Activated naive CD4-positive, alpha-beta T cell treated with anti-CD3 and anti-CD28 coated beads, Interleukin-2, amount 10 ng/mL, durations not matched to agents 7 days and 5 days (primary cell): ENCODE results near the gene FHIT.
A peak's percentile ranks its signal among the peaks of the same experiment; 100 is the strongest.

ENCODE experiments used
- CTCF ChIA-PET: fragments of 350-600 bp; sonication (Branson Sonifier 250); formaldehyde crosslinking; loops from one replicate; lab custom pipeline; 2021; ENCODE audit warnings: antibody characterized with exemption; lab: Charles Lee
- DNase-seq: peaks from one replicate; pipeline ENCODE4 v3.0.0-alpha.2; 2020
- H3K27ac Mint-ChIP-seq: one replicate; pipeline ENCODE4 v1.8.0; 2021; ENCODE audit warnings: mild to moderate bottlenecking, moderate library complexity, mixed read lengths
- H3K27me3 Mint-ChIP-seq: one replicate; pipeline ENCODE4 v1.8.0; 2021; ENCODE audit warnings: mild to moderate bottlenecking, mixed read lengths
- H3K36me3 Mint-ChIP-seq: one replicate; pipeline ENCODE4 v1.8.0; 2021; ENCODE audit warnings: mixed read lengths
- H3K4me1 Mint-ChIP-seq: one replicate; pipeline ENCODE4 v1.8.0; 2021; ENCODE audit warnings: mixed read lengths
- H3K4me3 Mint-ChIP-seq: one replicate; pipeline ENCODE4 v1.8.0; 2021; ENCODE audit warnings: mild to moderate bottlenecking, moderate library complexity, mixed read lengths
- H3K9me3 Mint-ChIP-seq: one replicate; pipeline ENCODE4 v1.8.0; 2021; ENCODE audit warnings: mixed read lengths

Gene FHIT

DNA sequence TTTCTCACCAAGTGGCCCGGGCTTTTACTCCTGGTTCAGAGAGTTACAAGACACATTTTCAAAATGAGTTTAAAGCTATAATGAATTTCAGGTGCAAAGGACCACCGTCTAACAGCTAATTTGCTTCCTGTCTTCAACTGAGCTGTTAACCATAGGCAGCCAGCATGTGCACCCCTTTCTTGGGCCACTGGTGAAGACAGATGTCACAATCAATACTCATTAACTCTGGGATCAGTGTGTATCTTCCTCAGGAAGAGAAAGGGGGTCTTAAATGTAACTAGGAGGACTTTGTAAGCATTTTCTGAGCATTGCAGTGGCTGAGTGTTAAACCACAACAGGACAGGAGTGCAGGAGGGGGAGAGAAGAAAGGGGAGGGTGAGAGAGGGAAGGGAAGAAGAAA lies 1450.8 kb downstream of the FHIT start:
- no peak overlapping the region for H3K4me3 Mint-ChIP-seq
- H3K36me3 Mint-ChIP-seq, result peaks cover 39% of the 10 kb centered on the region
- CTCF ChIA-PET, result no interaction called here
- no peaks in the 10 kb centered on the region for H3K27me3 Mint-ChIP-seq
- no peaks in the 10 kb centered on the region for H3K9me3 Mint-ChIP-seq
- no peak overlapping the region for H3K27ac Mint-ChIP-seq
- no peak for DNase-seq
- peaks cover 3% of the 10 kb centered on the region for H3K4me1 Mint-ChIP-seq

DNA sequence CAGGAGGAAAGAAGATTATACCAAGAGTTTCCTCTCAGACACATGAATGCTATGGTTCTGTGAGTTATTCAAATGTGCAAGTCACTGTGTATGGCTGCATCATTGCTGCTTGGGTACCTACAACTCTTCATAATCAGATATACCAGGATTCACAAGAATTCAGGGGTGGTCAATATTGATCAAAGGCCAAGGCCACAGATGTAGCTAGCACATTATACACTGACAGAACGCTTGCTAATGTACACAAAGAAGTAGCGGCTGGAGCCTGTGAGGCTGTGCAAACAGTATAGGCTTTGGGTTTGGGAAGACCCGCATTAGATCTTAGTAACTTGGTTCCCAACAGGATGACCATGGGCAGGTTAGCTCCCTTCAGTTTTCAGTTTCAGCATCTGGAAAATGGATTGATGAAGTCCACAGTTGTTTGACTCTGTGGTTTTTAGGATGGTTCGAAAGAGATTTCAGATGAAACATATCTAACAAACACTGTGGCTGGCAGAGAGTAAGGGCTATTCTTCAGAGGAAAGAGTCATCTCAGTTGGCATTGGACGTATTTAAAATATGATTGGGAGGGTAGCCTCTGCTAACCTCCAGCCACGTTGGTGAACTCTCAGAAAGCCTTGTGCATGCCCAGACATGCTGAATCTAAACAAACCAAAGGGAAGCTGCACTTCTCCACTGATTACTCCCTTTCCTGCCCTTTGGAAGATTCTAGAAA lies 1452.7 kb downstream of the FHIT start:
- CTCF ChIA-PET, result no interaction called here
- H3K36me3 Mint-ChIP-seq, result peaks cover 52% of the 10 kb centered on the region
- H3K9me3 Mint-ChIP-seq, result peaks cover 3% of the 10 kb centered on the region
- peaks cover 3% of the 10 kb centered on the region for H3K4me1 Mint-ChIP-seq
- H3K27me3 Mint-ChIP-seq, result no peaks in the 10 kb centered on the region
- DNase-seq, result no peak
- no peak overlapping the region for H3K4me3 Mint-ChIP-seq
- no peak overlapping the region for H3K27ac Mint-ChIP-seq

DNA sequence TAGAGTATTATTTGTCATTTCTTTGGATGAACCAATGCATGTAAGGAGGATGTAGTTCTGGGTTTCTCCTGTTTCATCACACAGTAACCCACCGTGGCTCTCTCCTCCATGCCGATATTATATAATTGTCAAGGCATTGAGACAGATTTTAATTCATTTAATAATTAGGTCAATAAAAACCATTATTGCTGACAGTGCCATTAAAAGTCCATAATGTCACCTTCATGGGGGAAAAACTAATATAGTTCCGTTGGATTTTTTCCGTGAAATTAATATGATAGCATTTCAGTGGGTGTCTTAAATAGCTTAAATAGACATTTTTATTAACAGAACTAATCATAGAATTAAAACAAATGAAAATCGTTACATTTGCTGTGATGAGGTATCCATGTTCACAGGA lies 1453.7 kb downstream of the FHIT start:
- Mint-ChIP-seq H3K27ac (no peak overlapping the region), H3K4me3 (no peak overlapping the region), H3K27me3 (no peaks in the 10 kb centered on the region), H3K36me3 (peaks cover 55% of the 10 kb centered on the region), H3K4me1 (peaks cover 3% of the 10 kb centered on the region), H3K9me3 (peaks cover 3% of the 10 kb centered on the region)
- CTCF ChIA-PET, result no interaction called here
- no peak for DNase-seq

DNA sequence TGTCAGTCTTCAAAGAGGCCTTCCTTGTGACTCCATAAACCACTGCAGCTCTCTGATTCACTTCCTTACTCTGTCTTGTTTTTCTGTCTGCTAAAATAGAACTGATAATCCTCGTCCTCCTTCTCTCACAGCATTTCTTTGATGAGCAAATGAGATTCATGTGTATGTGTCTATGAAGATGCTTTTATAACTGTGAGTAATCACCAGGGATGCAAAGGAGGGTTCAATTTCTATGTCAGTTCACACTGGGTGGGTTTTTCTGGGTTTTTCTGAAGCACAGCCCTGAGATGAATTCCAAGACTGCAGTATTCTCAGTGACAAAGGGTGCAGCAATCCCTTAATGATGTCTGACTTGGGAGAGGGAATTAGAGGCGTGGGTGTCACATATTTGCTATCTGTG lies 1454.8 kb downstream of the FHIT start:
- H3K9me3 Mint-ChIP-seq, result peaks cover 3% of the 10 kb centered on the region
- H3K27ac Mint-ChIP-seq, result no peak overlapping the region
- CTCF ChIA-PET, result no interaction called here
- no peak for DNase-seq
- no peaks in the 10 kb centered on the region for H3K27me3 Mint-ChIP-seq
- peaks cover 49% of the 10 kb centered on the region for H3K36me3 Mint-ChIP-seq
- H3K4me1 Mint-ChIP-seq, result peaks cover 5% of the 10 kb centered on the region
- H3K4me3 Mint-ChIP-seq, result no peak overlapping the region

DNA sequence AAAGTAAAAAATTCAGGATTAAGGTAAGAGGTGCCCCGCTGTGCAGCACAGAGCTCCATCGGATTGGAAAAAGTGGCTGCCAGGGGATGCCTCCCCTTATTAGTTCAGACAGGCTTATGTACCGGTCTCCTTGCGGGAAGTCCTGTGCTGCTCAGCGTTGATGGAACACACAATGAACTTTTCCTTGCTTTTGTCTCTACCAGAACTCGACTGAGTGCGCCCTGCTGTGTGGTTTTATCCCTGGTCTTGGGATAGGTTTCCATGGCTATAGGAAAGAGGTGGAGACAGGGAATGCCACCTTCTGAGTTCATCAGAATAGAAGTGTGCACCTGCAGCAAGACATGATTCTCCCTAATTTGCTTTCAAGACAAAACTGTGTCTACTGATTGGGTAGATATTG lies 1455.5 kb downstream of the FHIT start:
- peaks cover 3% of the 10 kb centered on the region for H3K9me3 Mint-ChIP-seq

DNA sequence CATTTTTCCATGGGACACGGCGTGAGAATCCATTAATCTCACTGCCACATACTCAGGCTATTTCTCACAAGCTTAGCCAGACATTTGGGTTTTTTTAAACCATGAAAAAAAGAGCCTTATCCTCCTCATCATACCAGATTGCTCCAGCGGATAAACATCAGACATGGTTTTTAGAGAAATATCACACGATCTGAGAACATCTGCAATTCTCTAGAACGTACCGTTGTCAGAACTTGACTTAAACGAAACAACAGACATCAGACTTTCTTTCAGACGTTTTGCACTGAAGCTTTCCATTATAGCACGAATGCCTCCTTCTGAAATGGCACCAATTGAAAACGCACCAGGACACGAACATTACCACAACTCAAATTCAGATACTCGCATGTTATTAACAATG lies 1457.3 kb downstream of the FHIT start:
- Mint-ChIP-seq H3K36me3 (peaks cover 40% of the 10 kb centered on the region), H3K9me3 (peaks cover 3% of the 10 kb centered on the region), H3K27me3 (no peaks in the 10 kb centered on the region), H3K4me3 (no peak overlapping the region), H3K4me1 (peaks cover 21% of the 10 kb centered on the region), H3K27ac (no peak overlapping the region)
- CTCF ChIA-PET, result no interaction called here
- DNase-seq, result no peak

More for the DNA sequence above, 1455.5 kb downstream of the FHIT start:
- CTCF ChIA-PET, result no interaction called here
- Mint-ChIP-seq H3K27me3 (no peaks in the 10 kb centered on the region), H3K4me3 (no peak overlapping the region), H3K27ac (no peak overlapping the region), H3K36me3 (peaks cover 49% of the 10 kb centered on the region), H3K4me1 (peaks cover 11% of the 10 kb centered on the region)
- no peak for DNase-seq

DNA sequence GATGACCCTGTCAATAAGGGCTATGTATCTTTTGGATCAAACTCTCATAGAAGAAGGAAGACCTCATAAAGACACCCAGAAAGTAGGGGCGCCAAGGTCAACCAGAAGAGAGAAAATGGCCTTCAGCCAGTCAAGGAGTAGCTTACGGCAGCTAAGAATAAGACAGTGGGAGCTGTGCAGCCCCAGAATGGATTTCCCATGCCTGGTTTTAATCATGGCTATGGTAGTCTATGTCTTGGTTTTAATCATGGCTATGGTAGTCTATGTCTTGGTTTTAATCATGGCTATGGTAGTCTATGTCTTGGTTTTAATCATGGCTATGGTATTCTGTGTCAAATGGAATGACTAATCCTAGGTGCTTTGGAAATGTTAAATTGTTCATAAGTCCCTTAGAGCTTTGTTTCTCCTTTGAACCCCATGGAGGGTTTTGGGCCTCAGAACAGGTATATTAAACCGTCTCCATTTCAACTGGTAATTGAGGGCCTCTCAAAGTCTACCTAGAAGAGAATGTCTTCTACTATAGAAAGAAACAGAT lies 1459.4 kb downstream of the FHIT start:
- H3K4me1 Mint-ChIP-seq, result peaks cover 31% of the 10 kb centered on the region
- no peaks in the 10 kb centered on the region for H3K27me3 Mint-ChIP-seq
- CTCF ChIA-PET, result no interaction called here
- H3K36me3 Mint-ChIP-seq, result peaks cover 46% of the 10 kb centered on the region
- no peak for DNase-seq
- no peak overlapping the region for H3K27ac Mint-ChIP-seq
- H3K4me3 Mint-ChIP-seq, result no peak overlapping the region
- H3K9me3 Mint-ChIP-seq, result peaks cover 5% of the 10 kb centered on the region

DNA sequence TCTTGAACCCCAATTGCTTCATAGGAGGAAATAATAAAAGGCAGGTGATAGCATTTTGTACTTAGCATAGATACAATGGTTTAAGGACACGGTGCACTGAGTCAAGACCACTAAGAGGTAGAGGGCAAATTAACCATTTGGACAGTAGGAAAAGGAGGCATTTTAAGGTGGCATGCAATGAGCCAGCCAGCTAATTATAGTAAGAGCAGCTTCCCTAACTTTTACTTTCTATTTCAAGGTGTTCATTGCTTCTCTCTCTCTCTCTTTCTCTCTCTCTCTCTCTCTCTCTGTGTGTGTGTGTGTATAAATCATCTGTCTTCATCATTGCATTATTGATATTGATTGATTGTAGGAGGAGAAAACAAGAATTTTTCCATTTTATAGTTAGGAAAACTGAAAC lies 1461.0 kb downstream of the FHIT start:
- DNase-seq, result no peak
- Mint-ChIP-seq H3K27ac (peak overlapping the region; percentile 47), H3K27me3 (no peaks in the 10 kb centered on the region), H3K4me1 (peaks cover 33% of the 10 kb centered on the region), H3K36me3 (peaks cover 56% of the 10 kb centered on the region), H3K9me3 (peaks cover 10% of the 10 kb centered on the region), H3K4me3 (peak overlapping the region; percentile 0)
- CTCF ChIA-PET, result interaction anchor here (0.7 to 1.2 kb wide), 2 partner anchors 20 to 95 kb away, joined by 3 read pairs; no protein-coding TSS in a partner anchor

DNA sequence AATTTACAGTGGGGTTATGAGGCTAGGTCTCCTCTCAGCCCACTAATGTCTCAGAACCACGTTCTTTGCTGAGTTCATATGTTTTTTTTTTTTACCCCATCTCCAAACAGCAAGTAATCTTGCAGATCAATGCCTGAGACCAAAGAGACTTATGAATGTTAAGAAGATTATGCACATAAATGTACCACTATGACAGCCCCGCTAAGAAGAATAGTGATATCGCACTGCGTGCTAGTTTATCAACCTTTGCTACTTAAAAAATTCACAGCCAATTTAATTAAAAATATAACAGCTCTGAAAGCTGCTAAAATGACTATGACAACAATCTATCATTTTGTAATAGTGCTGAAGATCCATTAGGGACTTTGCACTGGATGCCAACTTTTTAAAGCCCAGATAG lies 1462.5 kb downstream of the FHIT start:
- peaks cover 46% of the 10 kb centered on the region for H3K4me1 Mint-ChIP-seq
- peaks cover 7% of the 10 kb centered on the region for H3K9me3 Mint-ChIP-seq
- H3K36me3 Mint-ChIP-seq, result peaks cover 58% of the 10 kb centered on the region
- DNase-seq, result no peak
- CTCF ChIA-PET, result no interaction called here
- H3K27me3 Mint-ChIP-seq, result no peaks in the 10 kb centered on the region
- no peak overlapping the region for H3K4me3 Mint-ChIP-seq
- H3K27ac Mint-ChIP-seq, result no peak overlapping the region

DNA sequence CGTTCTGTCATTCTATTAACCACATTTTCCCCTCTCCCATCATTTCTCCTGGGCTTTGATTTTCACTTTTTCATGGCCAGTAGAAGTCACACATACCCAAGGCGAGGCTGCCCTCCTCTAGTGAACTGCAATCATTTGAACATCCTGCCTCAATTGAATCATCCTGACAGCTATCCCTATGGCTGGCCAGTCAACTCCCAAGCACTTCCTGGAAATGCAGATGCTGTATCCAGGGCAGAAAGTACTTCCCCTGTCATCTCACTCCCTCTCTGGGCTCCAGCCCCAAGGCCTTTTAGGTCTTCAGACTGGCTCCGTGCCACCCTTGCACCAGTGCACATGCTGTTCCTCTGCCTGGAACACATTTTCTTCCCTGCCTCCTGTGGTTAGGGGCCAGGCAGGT lies 1463.1 kb downstream of the FHIT start:
- no peak for DNase-seq
- Mint-ChIP-seq H3K9me3 (peaks cover 7% of the 10 kb centered on the region), H3K27me3 (no peaks in the 10 kb centered on the region), H3K4me1 (peaks cover 52% of the 10 kb centered on the region), H3K36me3 (peaks cover 57% of the 10 kb centered on the region), H3K4me3 (no peak overlapping the region), H3K27ac (peak overlapping the region; percentile 63)
- CTCF ChIA-PET, result no interaction called here

DNA sequence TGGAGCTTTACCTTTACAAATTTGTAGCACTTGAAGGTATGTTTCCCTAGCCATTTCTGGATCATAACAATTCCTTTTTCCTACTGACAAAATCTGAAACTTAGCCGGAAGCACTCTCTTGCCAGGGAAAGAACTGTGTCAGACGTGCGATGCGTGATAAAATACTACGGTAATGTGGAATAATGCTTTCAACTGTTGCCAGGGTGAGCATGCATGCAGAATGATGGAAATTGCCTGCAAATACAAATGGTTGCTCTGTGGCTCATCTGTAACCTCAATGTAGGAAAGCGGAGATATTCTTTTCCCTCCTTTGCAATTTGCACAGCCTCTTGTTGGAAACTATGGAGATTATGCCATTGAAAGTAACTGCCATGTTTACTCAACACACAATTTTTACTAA lies 1464.9 kb downstream of the FHIT start:
- no peaks in the 10 kb centered on the region for H3K27me3 Mint-ChIP-seq

DNA sequence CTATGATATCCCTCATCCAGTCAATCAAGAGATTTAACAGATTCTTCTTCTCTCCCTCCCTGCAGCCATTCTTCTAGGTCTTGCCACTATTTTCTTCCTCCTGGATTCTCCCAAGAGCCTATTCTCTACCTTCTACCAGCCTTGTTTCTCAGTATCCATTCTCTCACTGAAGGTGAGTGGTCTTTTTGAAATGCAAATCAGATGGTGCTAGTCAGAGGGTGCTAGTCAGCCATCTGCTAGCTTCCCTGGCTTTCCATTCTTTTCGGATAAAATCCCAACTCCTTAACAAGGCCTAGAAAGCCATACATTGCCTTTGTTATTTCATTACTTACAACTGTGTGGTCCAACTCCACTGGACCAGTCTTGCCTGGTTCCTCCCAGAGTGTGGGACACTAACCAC lies 1467.1 kb downstream of the FHIT start:
- Mint-ChIP-seq H3K4me1 (peaks cover 31% of the 10 kb centered on the region), H3K27me3 (no peaks in the 10 kb centered on the region), H3K36me3 (peaks cover 63% of the 10 kb centered on the region), H3K9me3 (peaks cover 11% of the 10 kb centered on the region), H3K4me3 (no peak overlapping the region), H3K27ac (peak overlapping the region; percentile 20)
- DNase-seq, result no peak
- CTCF ChIA-PET, result interaction anchor here (0.9 kb wide), 1 partner anchor 26 kb away, joined by 3 read pairs; no protein-coding TSS in a partner anchor

More for the DNA sequence above, 1464.9 kb downstream of the FHIT start:
- H3K36me3 Mint-ChIP-seq, result peaks cover 54% of the 10 kb centered on the region
- peaks cover 7% of the 10 kb centered on the region for H3K9me3 Mint-ChIP-seq
- CTCF ChIA-PET, result interaction anchor here (0.5 kb wide), 1 partner anchor 249 kb away, joined by 3 read pairs; no protein-coding TSS in a partner anchor
- H3K27ac Mint-ChIP-seq, result no peak overlapping the region
- DNase-seq, result no peak
- H3K4me1 Mint-ChIP-seq, result peaks cover 50% of the 10 kb centered on the region
- H3K4me3 Mint-ChIP-seq, result no peak overlapping the region

DNA sequence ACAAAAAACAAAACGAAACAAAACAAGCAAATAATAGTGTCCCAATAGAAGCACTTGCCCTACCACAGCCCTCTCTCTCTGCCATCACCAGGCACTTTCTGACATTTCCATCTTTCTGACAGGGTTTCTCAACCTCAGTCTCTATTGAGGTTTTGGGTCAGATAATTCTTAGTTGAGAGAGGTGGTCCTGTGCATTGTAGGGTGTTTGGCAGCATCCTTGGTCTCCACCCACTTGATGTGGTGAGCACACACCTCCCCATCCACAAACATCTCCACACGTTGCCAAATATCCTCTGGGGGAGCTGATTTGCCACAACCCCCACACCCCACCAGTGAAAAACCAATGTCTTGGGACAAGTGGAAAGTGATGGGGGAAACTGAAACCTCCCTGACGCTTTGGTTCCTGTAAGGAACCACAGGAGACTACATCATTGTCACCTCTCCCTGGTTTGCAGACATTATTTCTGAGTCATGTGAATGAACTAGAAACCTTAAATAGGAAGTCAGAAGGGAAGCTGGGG lies 1467.7 kb downstream of the FHIT start:
- Mint-ChIP-seq H3K27me3 (no peaks in the 10 kb centered on the region), H3K9me3 (peaks cover 11% of the 10 kb centered on the region), H3K4me1 (peaks cover 35% of the 10 kb centered on the region), H3K4me3 (no peak overlapping the region), H3K27ac (peak overlapping the region; percentile 51), H3K36me3 (peaks cover 66% of the 10 kb centered on the region)
- DNase-seq, result peak; percentile 38
- CTCF ChIA-PET, result interaction anchor here (0.9 kb wide), 1 partner anchor 26 kb away, joined by 3 read pairs; no protein-coding TSS in a partner anchor

DNA sequence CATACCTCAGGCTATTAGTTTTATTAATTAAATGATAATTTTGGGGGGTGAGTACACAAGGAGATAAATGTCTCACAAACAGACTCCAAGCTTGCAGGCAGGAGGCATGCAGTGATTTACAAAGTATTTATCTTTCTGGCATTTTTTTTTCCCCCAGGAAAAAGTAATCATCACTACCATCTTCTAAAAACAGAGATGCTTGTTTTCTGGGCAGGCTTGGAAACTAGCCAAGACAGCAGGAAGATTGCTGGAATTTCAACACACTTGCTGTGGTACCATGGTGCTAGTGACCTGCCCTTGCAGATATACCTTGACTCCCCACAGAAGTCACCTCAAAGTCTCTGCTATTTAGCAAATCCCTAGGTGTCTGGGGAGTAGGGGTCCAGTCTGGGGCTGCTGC lies 1468.6 kb downstream of the FHIT start:
- no peak overlapping the region for H3K27ac Mint-ChIP-seq
- DNase-seq, result no peak
- no peaks in the 10 kb centered on the region for H3K27me3 Mint-ChIP-seq
- H3K4me1 Mint-ChIP-seq, result peaks cover 35% of the 10 kb centered on the region
- peaks cover 66% of the 10 kb centered on the region for H3K36me3 Mint-ChIP-seq
- H3K9me3 Mint-ChIP-seq, result peaks cover 9% of the 10 kb centered on the region
- no peak overlapping the region for H3K4me3 Mint-ChIP-seq
- CTCF ChIA-PET, result interaction anchor here (1.4 kb wide), 1 partner anchor 9 kb away, joined by 3 read pairs; no protein-coding TSS in a partner anchor

DNA sequence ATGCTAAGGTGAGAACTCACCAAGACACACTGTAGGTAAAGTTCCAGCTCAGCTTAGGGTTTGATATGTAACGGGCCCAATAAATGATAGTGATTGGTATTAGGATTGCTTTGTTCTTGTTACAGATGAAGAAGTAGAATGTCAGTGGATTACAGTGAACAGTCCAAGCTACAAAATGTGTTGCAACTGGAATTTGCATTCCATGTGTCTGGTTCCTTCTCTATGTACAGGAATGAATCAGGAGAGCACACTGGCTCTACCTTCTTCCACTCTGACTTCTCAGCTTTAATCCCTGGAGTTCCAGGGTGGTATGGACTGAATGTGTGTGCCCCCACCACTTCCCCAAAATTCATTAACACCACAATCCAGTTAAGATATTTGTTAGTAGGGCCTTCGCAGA lies 1471.0 kb downstream of the FHIT start:
- CTCF ChIA-PET, result interaction anchor here (0.6 kb wide), 1 partner anchor 200 kb away, joined by 3 read pairs; no protein-coding TSS in a partner anchor
- DNase-seq, result no peak
- Mint-ChIP-seq H3K4me3 (no peak overlapping the region), H3K4me1 (peaks cover 48% of the 10 kb centered on the region), H3K27ac (no peak overlapping the region), H3K36me3 (peaks cover 55% of the 10 kb centered on the region), H3K27me3 (no peaks in the 10 kb centered on the region), H3K9me3 (peaks cover 4% of the 10 kb centered on the region)
